ENCODE results near the gene RFC4.

RFC4 gene

DNA sequence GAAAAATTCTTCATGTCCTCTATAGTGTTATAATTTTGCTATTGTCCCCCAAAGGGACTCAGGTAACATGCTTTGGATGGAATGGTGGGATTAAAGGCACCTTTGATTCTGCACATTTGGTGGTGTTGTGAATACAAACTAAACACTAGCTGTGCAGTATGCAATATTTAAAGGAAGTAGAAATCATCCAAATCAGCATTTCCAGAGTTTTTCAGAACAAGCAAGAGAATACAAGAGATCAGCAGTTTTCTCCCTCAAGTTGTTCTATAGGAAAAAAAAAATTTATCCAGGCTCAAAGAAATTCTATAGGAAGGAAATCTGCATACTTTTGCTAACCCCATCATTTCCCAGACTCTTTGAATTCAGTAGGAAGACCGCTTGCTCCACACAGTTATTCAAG is 26.0 kb upstream of the RFC4 start:
- peaks cover 19 to 48% (median 31%) of the 10 kb centered on the region in 5 experiments for H3K27me3 ChIP-seq (replicated peaks in 2 of 5; ENCODE audit: control insufficient read depth in 4 of 5, insufficient read depth in 5 of 5, low read length in 4 of 5)
- 100% methylated on average over 1 of the region's 1 CpG for WGBS (ENCODE audit: insufficient coverage)
- CTCF ChIA-PET = interaction anchor here (1.7 kb wide), 1 partner anchor 10 kb away, joined by 3 read pairs; no protein-coding TSS in a partner anchor

DNA sequence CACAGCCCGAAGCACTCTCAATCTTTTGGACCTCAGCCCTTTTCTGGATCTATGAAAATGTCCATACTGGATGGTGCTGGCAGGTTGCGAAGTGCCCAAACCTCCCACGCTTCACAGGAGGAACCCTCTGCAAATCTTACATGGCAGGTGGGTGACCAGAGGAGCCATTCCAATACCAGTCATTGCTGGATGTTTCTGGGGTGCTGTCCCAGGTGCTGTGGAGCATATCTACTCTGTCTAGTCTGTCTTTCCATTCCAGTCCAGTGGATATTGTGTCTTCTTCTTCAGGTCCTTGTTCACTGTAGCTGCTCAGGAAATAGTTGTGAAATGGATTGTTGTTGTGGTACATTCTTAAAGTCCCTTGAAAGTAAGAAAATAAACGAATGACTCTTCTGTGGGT is 25.5 kb upstream of the RFC4 start:
- Histone ChIP-seq H3K4me1 (ENCODE audit: control extremely low read depth in 1 of 4, control insufficient read depth in 4 of 4, insufficient read depth in 4 of 4, low read length in 3 of 4) (peaks cover 0 to 10% (median 8%) of the 10 kb centered on the region in 4 experiments), H3K27ac (ENCODE audit: insufficient read depth in 1 of 2, low read depth in 1 of 2, low read length in 2 of 2, poor library complexity in 1 of 2, severe bottlenecking in 2 of 2) (no peak overlapping the region), H3K4me3 (ENCODE audit: control insufficient read depth in 1 of 7, extremely low read depth in 1 of 7, insufficient read depth in 4 of 7, low read depth in 2 of 7, low read length in 6 of 7) (no peak overlapping the region), H3K9me3 (ENCODE audit: control extremely low read depth in 1 of 5, control insufficient read depth in 4 of 5, insufficient read depth in 2 of 5, low read depth in 1 of 5, low read length in 4 of 5) (peaks cover 0 to 2% (median 0%) of the 10 kb centered on the region in 5 experiments), H3K27me3 (replicated peaks in 2 of 5; ENCODE audit: control insufficient read depth in 4 of 5, insufficient read depth in 5 of 5, low read length in 4 of 5) (peaks cover 19 to 48% (median 31%) of the 10 kb centered on the region in 5 experiments), H3K36me3 (ENCODE audit: control insufficient read depth in 4 of 4, insufficient read depth in 4 of 4, low read length in 3 of 4) (no peaks in the 10 kb centered on the region)
- ChIA-PET CTCF (interaction anchor here (1.7 kb wide), 1 partner anchor 10 kb away, joined by 3 read pairs; no protein-coding TSS in a partner anchor), POLR2A (no interaction called here)
- no peak for DNase-seq
- 81% methylated on average over 4 of the region's 4 CpGs for WGBS (ENCODE audit: insufficient coverage)

More for the DNA sequence above, 26.0 kb upstream of the RFC4 start:
- Histone ChIP-seq H3K4me1 (ENCODE audit: control extremely low read depth in 1 of 4, control insufficient read depth in 4 of 4, insufficient read depth in 4 of 4, low read length in 3 of 4) (peaks cover 0 to 6% (median 5%) of the 10 kb centered on the region in 4 experiments), H3K4me3 (ENCODE audit: control insufficient read depth in 1 of 7, extremely low read depth in 1 of 7, insufficient read depth in 4 of 7, low read depth in 2 of 7, low read length in 6 of 7) (no peak overlapping the region), H3K36me3 (ENCODE audit: control insufficient read depth in 4 of 4, insufficient read depth in 4 of 4, low read length in 3 of 4) (no peaks in the 10 kb centered on the region), H3K9me3 (ENCODE audit: control extremely low read depth in 1 of 5, control insufficient read depth in 4 of 5, insufficient read depth in 2 of 5, low read depth in 1 of 5, low read length in 4 of 5) (peaks cover 0 to 2% (median 0%) of the 10 kb centered on the region in 5 experiments), H3K27ac (ENCODE audit: insufficient read depth in 1 of 2, low read depth in 1 of 2, low read length in 2 of 2, poor library complexity in 1 of 2, severe bottlenecking in 2 of 2) (no peak overlapping the region)
- DNase-seq = no peak
- POLR2A ChIA-PET = no interaction called here

DNA sequence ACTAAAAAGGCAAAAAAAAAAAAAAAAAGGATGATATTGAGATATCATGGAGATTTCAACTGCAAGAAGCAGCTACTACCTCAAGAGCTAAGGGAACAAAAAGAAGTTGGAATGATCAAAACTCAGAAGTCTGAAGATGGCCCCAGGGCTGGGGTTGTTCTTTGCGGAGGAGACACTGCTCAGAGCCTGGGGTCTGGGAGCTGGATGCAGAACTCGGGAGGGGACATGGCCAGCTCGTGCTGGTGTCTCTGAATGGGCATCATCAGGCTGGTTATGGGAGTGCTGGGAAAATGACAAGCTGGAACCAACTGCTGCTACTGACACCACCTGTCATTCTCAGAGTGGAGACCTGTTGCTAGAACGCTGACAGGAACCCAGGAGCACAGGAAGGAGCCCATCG is 22.1 kb upstream of the RFC4 start:
- no peak for DNase-seq
- H3K27me3 ChIP-seq (replicated peaks in 2 of 5; ENCODE audit: control insufficient read depth in 4 of 5, insufficient read depth in 5 of 5, low read length in 4 of 5) = peaks cover 27 to 78% (median 46%) of the 10 kb centered on the region in 5 experiments
- ChIA-PET CTCF (interaction anchor here (0.6 kb wide), 2 partner anchors 19 to 208 kb away, joined by 3 read pairs; no protein-coding TSS in a partner anchor), POLR2A (no interaction called here)
- no peak overlapping the region for H3K27ac ChIP-seq (ENCODE audit: insufficient read depth in 1 of 2, low read depth in 1 of 2, low read length in 2 of 2, poor library complexity in 1 of 2, severe bottlenecking in 2 of 2)
- peaks cover 0 to 2% (median 0%) of the 10 kb centered on the region in 5 experiments for H3K9me3 ChIP-seq (ENCODE audit: control extremely low read depth in 1 of 5, control insufficient read depth in 4 of 5, insufficient read depth in 2 of 5, low read depth in 1 of 5, low read length in 4 of 5)
- no peaks in the 10 kb centered on the region for H3K36me3 ChIP-seq (ENCODE audit: control insufficient read depth in 4 of 4, insufficient read depth in 4 of 4, low read length in 3 of 4)
- H3K4me3 ChIP-seq (ENCODE audit: control insufficient read depth in 1 of 7, extremely low read depth in 1 of 7, insufficient read depth in 4 of 7, low read depth in 2 of 7, low read length in 6 of 7) = no peak overlapping the region
- 41% methylated on average over 3 of the region's 5 CpGs for WGBS (ENCODE audit: insufficient coverage)
- H3K4me1 ChIP-seq (ENCODE audit: control extremely low read depth in 1 of 4, control insufficient read depth in 4 of 4, insufficient read depth in 4 of 4, low read length in 3 of 4) = peaks cover 0 to 30% (median 28%) of the 10 kb centered on the region in 4 experiments

DNA sequence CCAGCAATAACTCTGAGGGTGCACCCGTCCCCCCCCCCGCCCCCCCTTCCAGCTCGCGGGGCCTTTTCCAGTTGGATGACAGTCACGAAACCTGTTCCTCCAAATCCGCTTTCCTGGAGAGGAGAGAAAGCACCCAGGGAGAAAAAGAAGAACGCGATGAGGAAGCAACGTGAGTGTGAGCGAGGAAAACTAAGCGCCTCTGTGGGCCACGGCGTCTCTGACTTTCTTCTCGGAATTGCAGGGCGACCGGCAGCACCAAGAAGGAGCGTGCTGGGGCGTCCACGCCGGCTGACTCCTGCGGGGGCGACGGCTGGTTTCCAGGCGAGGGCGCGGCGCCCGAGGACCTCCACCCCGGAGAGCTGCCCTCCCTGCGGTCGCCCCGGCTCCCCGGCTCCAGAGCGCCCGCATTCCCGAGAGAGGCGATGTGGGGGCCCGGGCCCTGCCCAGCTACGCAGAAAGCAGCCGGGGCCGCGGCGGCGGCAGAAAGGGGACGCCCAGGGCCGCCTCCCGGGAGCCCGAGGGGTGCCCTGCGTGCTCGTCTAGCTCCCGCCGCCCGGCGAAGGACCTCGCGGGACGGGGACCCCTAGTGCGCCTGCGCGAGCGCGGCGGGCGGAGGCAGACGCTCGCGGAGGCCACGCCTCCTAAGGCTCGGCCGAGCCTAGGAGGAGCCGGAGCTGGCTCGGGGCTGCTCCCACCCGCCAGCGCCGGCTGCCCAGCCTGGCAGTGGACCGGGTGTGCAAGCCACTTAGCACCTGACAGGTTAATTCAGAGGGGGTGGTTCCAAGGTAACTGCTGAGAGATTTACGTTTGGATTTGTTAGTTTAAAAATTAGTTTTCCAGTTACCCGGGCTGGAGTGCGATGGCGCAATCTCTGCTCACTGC is 20.9 kb upstream of the RFC4 start:
- ChIA-PET POLR2A (interaction anchor here (1.3 kb wide), 1 partner anchor 43 kb away, joined by 5 read pairs; no protein-coding TSS in a partner anchor), CTCF (interaction anchor here (1.0 to 1.4 kb wide), 2 partner anchors 214 to 236 kb away, joined by 3 to 5 read pairs; partner anchors contain the start of gene AHSG)
- Histone ChIP-seq H3K9me3 (ENCODE audit: control extremely low read depth in 1 of 5, control insufficient read depth in 4 of 5, insufficient read depth in 2 of 5, low read depth in 1 of 5, low read length in 4 of 5) (peaks cover 0 to 2% (median 0%) of the 10 kb centered on the region in 5 experiments), H3K36me3 (ENCODE audit: control insufficient read depth in 4 of 4, insufficient read depth in 4 of 4, low read length in 3 of 4) (no peaks in the 10 kb centered on the region), H3K27ac (ENCODE audit: insufficient read depth in 1 of 2, low read depth in 1 of 2, low read length in 2 of 2, poor library complexity in 1 of 2, severe bottlenecking in 2 of 2) (no peak overlapping the region), H3K4me1 (ENCODE audit: control extremely low read depth in 1 of 4, control insufficient read depth in 4 of 4, insufficient read depth in 4 of 4, low read length in 3 of 4) (peaks cover 0 to 30% (median 28%) of the 10 kb centered on the region in 4 experiments), H3K27me3 (replicated peaks in 2 of 5; ENCODE audit: control insufficient read depth in 4 of 5, insufficient read depth in 5 of 5, low read length in 4 of 5) (peaks cover 22 to 76% (median 45%) of the 10 kb centered on the region in 5 experiments), H3K4me3 (ENCODE audit: control insufficient read depth in 1 of 7, extremely low read depth in 1 of 7, insufficient read depth in 4 of 7, low read depth in 2 of 7, low read length in 6 of 7) (peak overlapping the region; percentile 34 to 73 (median 67))
- WGBS (ENCODE audit: insufficient coverage) = 0% methylated on average over 72 of the region's 80 CpGs
- peak; percentile 76 to 88 (median 85) for DNase-seq

DNA sequence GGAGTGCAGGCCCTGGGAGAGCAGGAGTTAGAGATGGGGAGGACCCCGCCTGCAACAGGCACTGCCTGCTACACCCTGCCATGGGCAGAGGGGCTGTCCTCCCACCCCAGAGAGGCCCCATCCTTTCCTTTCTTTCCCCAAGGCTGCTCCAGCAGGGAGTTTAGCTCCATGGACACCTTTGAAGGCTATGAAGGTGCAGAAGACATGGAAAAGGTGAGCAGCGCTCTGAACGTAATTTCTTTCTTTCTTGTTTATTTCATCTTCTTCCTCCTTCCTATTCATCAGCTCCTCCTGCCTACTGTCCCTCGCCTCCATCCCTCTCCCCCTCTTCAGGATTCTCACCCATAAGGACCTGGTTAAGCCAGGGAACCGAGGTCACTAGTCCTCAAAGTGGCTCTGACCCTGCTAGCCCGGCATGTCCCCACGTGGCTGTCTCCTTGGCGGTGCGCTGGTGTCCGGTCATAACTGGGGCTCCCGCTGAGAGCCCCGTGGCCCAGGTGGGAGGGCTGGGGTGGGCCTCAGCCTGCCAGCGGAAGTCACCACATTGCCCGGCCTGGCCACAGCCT is 20.2 kb upstream of the RFC4 start:
- CTCF ChIA-PET = interaction anchor here (1.4 kb wide), 1 partner anchor 236 kb away, joined by 5 read pairs; no protein-coding TSS in a partner anchor
- Histone ChIP-seq H3K4me3 (ENCODE audit: control insufficient read depth in 1 of 7, extremely low read depth in 1 of 7, insufficient read depth in 4 of 7, low read depth in 2 of 7, low read length in 6 of 7) (peak overlapping the region in 4 of 7 experiments; percentile 5 to 68 (median 56)), H3K9me3 (ENCODE audit: control extremely low read depth in 1 of 5, control insufficient read depth in 4 of 5, insufficient read depth in 2 of 5, low read depth in 1 of 5, low read length in 4 of 5) (peaks cover 0 to 2% (median 0%) of the 10 kb centered on the region in 5 experiments), H3K27me3 (replicated peaks in 2 of 5; ENCODE audit: control insufficient read depth in 4 of 5, insufficient read depth in 5 of 5, low read length in 4 of 5) (peaks cover 15 to 69% (median 45%) of the 10 kb centered on the region in 5 experiments), H3K27ac (ENCODE audit: insufficient read depth in 1 of 2, low read depth in 1 of 2, low read length in 2 of 2, poor library complexity in 1 of 2, severe bottlenecking in 2 of 2) (no peak overlapping the region), H3K4me1 (ENCODE audit: control extremely low read depth in 1 of 4, control insufficient read depth in 4 of 4, insufficient read depth in 4 of 4, low read length in 3 of 4) (peaks cover 0 to 30% (median 28%) of the 10 kb centered on the region in 4 experiments), H3K36me3 (ENCODE audit: control insufficient read depth in 4 of 4, insufficient read depth in 4 of 4, low read length in 3 of 4) (no peaks in the 10 kb centered on the region)
- 26% methylated on average over 5 of the region's 14 CpGs for WGBS (ENCODE audit: insufficient coverage)
- POLR2A ChIA-PET = interaction anchor here (1.3 kb wide), 1 partner anchor 42 kb away, joined by 5 read pairs; no protein-coding TSS in a partner anchor
- DNase-seq = peak in 1 of 3 donors; percentile 13

DNA sequence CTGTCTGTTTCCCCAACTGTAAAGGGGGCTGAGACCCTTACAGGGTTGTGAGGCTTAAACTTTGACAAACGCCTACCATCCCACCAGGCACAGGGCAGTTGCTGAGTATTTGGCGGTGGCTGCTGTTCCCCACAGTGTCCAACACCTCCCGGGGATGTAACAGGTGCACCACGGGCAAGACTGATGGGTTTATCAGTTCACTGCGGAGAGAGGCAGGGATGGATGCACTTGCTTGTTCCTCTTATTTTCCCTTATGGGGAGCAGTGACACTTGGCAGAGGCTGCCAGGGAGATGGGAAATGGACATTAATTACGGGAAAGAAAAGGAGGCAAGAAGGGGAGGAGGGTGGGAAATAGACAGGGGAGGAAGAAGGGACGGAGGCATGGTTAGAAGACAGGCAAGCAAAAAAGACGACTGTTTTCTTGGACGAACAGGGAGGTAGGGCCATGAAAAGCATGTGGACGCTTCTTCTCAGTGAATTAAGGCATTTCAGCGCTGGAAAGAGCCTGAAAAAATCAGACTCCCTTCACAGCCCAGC is 19.7 kb upstream of the RFC4 start:
- POLR2A ChIA-PET = interaction anchor here (0.6 kb wide), 1 partner anchor 41 kb away, joined by 6 read pairs; no protein-coding TSS in a partner anchor
- H3K4me3 ChIP-seq (ENCODE audit: control insufficient read depth in 1 of 7, extremely low read depth in 1 of 7, insufficient read depth in 4 of 7, low read depth in 2 of 7, low read length in 6 of 7) = peak overlapping the region in 2 of 7 experiments; percentile 48 to 56
- no peak overlapping the region for H3K27ac ChIP-seq (ENCODE audit: insufficient read depth in 1 of 2, low read depth in 1 of 2, low read length in 2 of 2, poor library complexity in 1 of 2, severe bottlenecking in 2 of 2)

More for the DNA sequence above, 19.7 kb upstream of the RFC4 start:
- CTCF ChIA-PET = interaction anchor here (1.4 to 1.7 kb wide), 2 partner anchors 12 to 235 kb away, joined by 4 to 5 read pairs; no protein-coding TSS in a partner anchor
- 21% methylated on average over 9 of the region's 11 CpGs for WGBS (ENCODE audit: insufficient coverage)
- peaks cover 0 to 1% (median 0%) of the 10 kb centered on the region in 5 experiments for H3K9me3 ChIP-seq (ENCODE audit: control extremely low read depth in 1 of 5, control insufficient read depth in 4 of 5, insufficient read depth in 2 of 5, low read depth in 1 of 5, low read length in 4 of 5)
- H3K27me3 ChIP-seq (replicated peaks in 2 of 5; ENCODE audit: control insufficient read depth in 4 of 5, insufficient read depth in 5 of 5, low read length in 4 of 5) = peaks cover 15 to 65% (median 42%) of the 10 kb centered on the region in 5 experiments
- peaks cover 0 to 30% (median 28%) of the 10 kb centered on the region in 4 experiments for H3K4me1 ChIP-seq (ENCODE audit: control extremely low read depth in 1 of 4, control insufficient read depth in 4 of 4, insufficient read depth in 4 of 4, low read length in 3 of 4)
- DNase-seq = peak in 1 of 3 donors; percentile 17
- H3K36me3 ChIP-seq (ENCODE audit: control insufficient read depth in 4 of 4, insufficient read depth in 4 of 4, low read length in 3 of 4) = no peaks in the 10 kb centered on the region
